Measurements from ENCODE around the gene WNT1. TPM values are rescaled to one million over a fixed set of nuclear protein-coding genes. Genes with fewer than 3 reads are reported as not detected.

The WNT1 gene
- total and polyA plus RNA-seq, 9 of the 15 experiments (the other 6 are each of a cell fraction or from before 2014, with no cell fraction given): not detected

DNA sequence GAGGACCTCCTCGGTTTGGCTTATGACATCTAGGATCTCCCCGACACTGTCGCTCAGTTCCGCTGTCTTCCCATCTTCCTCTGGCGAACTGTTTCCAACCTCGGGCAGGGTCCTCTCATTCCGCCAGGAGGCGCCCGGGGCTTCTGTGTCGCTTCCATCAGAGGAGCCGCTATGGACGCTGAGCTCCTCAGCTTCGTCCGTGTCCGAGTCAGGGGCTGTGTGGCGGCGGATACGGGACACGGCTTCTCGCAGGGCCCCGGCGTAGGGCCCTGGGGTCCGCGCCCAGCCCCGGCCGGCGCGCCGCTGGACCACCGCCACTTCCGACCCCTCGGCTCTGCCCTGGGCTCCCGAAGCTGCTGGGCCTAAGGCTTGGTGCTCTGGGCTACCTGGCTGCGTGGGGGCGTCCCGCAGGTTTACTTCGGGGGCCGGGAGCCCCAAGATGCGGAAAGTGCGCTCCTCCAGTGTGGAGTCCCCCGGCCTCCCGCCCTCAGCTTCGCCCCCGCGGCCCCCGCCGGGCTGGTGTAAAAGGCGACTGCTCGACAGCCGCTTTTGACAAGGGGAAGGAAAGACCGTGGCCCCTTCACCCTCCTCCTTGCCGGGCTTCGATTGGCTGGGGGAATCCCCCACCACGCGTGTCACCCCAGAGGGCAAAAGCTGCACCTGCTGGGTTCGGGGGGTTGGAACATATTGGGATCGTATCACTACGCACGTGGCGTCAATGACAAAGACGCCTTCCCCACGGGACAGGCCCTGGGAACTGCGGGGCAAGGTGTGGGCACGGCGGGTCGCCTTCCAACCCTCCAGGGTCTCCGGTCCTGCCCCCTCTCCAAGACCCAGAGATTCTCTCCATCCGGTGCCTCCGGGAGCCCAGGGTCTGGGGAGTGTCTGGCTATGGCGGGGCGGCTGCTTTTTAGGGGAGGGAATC lies 18.9 kb downstream of the WNT1 start (continued):
- no peak for TF ChIP-seq U2AF1 (optimal IDR thresholded peaks at IDR 0.05; ENCODE audit: low read depth, low read length)
- no peak for TF ChIP-seq ZNF134 (CRISPR knock-in tag; conservative IDR thresholded peaks at IDR 0.05)
- TF ChIP-seq GTF2A2 (tag; IDR thresholded peaks at IDR 0.05): no peak
- no peak for TF ChIP-seq SMARCA5 (IDR thresholded peaks at IDR 0.05)
- peak; percentile 30; the same call in 1 of the 2 replicates for TF ChIP-seq ZC3H4 (CRISPR knock-in tag; IDR thresholded peaks at IDR 0.05; ENCODE audit: borderline replicate concordance)
- TF ChIP-seq DACH1 (IDR thresholded peaks at IDR 0.05; ENCODE audit: partially characterized antibody): no peak
- no peak for TF ChIP-seq KDM4B (IDR thresholded peaks at IDR 0.05; ENCODE audit: borderline replicate concordance in 2 of 2, low read depth in 1 of 2)
- no peak for TF ChIP-seq ARID1B (IDR thresholded peaks at IDR 0.05)
- TF ChIP-seq MYNN (IDR thresholded peaks at IDR 0.05): 0 out of 2 replicates have a peak, but pooled peaks have one; percentile 41
- TF ChIP-seq MYNN (CRISPR knock-in tag; IDR thresholded peaks at IDR 0.05): no peak
- TF ChIP-seq HNRNPL (IDR thresholded peaks at IDR 0.05; ENCODE audit: low read depth, low read length): no peak
- TF ChIP-seq TAF9B (IDR thresholded peaks at IDR 0.05; ENCODE audit: partially characterized antibody): no peak
- TF ChIP-seq SLC30A9 (CRISPR knock-in tag; IDR thresholded peaks at IDR 0.05): no peak
- no peak for TF ChIP-seq FOXA1 (IDR thresholded peaks at IDR 0.05; ENCODE audit: borderline replicate concordance)
- TF ChIP-seq ZKSCAN3 (CRISPR knock-in tag; IDR thresholded peaks at IDR 0.05): no peak
- TF ChIP-seq, protein P1, sequence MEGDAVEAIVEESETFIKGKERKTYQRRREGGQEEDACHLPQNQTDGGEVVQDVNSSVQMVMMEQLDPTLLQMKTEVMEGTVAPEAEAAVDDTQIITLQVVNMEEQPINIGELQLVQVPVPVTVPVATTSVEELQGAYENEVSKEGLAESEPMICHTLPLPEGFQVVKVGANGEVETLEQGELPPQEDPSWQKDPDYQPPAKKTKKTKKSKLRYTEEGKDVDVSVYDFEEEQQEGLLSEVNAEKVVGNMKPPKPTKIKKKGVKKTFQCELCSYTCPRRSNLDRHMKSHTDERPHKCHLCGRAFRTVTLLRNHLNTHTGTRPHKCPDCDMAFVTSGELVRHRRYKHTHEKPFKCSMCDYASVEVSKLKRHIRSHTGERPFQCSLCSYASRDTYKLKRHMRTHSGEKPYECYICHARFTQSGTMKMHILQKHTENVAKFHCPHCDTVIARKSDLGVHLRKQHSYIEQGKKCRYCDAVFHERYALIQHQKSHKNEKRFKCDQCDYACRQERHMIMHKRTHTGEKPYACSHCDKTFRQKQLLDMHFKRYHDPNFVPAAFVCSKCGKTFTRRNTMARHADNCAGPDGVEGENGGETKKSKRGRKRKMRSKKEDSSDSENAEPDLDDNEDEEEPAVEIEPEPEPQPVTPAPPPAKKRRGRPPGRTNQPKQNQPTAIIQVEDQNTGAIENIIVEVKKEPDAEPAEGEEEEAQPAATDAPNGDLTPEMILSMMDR (IDR thresholded peaks at IDR 0.05 in 2 of 3, conservative IDR thresholded peaks at IDR 0.05 in 1 of 3; ENCODE audit: insufficient read depth in 2 of 3, low read depth in 1 of 3, low read length in 3 of 3): peak; percentile 89 to 94 (median 94)
- TF ChIP-seq, protein P2, sequence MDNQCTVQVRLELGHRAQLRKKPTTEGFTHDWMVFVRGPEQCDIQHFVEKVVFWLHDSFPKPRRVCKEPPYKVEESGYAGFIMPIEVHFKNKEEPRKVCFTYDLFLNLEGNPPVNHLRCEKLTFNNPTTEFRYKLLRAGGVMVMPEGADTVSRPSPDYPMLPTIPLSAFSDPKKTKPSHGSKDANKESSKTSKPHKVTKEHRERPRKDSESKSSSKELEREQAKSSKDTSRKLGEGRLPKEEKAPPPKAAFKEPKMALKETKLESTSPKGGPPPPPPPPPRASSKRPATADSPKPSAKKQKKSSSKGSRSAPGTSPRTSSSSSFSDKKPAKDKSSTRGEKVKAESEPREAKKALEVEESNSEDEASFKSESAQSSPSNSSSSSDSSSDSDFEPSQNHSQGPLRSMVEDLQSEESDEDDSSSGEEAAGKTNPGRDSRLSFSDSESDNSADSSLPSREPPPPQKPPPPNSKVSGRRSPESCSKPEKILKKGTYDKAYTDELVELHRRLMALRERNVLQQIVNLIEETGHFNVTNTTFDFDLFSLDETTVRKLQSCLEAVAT (IDR thresholded peaks at IDR 0.05): 0 out of 4 replicates have a peak, but pooled peaks of 1 of the 2 experiments have one; percentile 44
- TF ChIP-seq MTA2 (IDR thresholded peaks at IDR 0.05; ENCODE audit: low read depth): no peak
- TF ChIP-seq POLR2G (IDR thresholded peaks at IDR 0.05; ENCODE audit: low read depth, low read length): peak; percentile 77
- peak in 1 of 2 experiments; percentile 46; a peak in 2 of 4 replicates for TF ChIP-seq MAZ (CRISPR knock-in tag; conservative IDR thresholded peaks at IDR 0.05 in 1 of 2, IDR thresholded peaks at IDR 0.05 in 1 of 2)
- TF ChIP-seq, protein P3, sequence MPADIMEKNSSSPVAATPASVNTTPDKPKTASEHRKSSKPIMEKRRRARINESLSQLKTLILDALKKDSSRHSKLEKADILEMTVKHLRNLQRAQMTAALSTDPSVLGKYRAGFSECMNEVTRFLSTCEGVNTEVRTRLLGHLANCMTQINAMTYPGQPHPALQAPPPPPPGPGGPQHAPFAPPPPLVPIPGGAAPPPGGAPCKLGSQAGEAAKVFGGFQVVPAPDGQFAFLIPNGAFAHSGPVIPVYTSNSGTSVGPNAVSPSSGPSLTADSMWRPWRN (IDR thresholded peaks at IDR 0.05; ENCODE audit: low read depth): no peak
- TF ChIP-seq, protein P4, sequence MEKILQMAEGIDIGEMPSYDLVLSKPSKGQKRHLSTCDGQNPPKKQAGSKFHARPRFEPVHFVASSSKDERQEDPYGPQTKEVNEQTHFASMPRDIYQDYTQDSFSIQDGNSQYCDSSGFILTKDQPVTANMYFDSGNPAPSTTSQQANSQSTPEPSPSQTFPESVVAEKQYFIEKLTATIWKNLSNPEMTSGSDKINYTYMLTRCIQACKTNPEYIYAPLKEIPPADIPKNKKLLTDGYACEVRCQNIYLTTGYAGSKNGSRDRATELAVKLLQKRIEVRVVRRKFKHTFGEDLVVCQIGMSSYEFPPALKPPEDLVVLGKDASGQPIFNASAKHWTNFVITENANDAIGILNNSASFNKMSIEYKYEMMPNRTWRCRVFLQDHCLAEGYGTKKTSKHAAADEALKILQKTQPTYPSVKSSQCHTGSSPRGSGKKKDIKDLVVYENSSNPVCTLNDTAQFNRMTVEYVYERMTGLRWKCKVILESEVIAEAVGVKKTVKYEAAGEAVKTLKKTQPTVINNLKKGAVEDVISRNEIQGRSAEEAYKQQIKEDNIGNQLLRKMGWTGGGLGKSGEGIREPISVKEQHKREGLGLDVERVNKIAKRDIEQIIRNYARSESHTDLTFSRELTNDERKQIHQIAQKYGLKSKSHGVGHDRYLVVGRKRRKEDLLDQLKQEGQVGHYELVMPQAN (IDR thresholded peaks at IDR 0.05; ENCODE audit: borderline replicate concordance): no peak
- TF ChIP-seq KHSRP (IDR thresholded peaks at IDR 0.05): no peak
- TF ChIP-seq SIRT6 (IDR thresholded peaks at IDR 0.05; ENCODE audit: low read depth, low read length): no peak

Measured in K562 (cell line).